22Rv1 (cell line): ENCODE data around the gene CARD16.

ENCODE experiments used
- ZFX ChIP-seq: fragments of 450-650 bp; IDR thresholded peaks from 2 replicates; pipeline ENCODE4 v1.6.1; 2017; ENCODE audit warnings: antibody characterized with exemption, borderline replicate concordance
- TF ChIP-seq, protein P1 (sequence below): fragments of 450-650 bp; IDR thresholded peaks from 2 replicates; pipeline ENCODE4 v1.5.1; 2017; ENCODE audit warnings: mild to moderate bottlenecking

DNA sequence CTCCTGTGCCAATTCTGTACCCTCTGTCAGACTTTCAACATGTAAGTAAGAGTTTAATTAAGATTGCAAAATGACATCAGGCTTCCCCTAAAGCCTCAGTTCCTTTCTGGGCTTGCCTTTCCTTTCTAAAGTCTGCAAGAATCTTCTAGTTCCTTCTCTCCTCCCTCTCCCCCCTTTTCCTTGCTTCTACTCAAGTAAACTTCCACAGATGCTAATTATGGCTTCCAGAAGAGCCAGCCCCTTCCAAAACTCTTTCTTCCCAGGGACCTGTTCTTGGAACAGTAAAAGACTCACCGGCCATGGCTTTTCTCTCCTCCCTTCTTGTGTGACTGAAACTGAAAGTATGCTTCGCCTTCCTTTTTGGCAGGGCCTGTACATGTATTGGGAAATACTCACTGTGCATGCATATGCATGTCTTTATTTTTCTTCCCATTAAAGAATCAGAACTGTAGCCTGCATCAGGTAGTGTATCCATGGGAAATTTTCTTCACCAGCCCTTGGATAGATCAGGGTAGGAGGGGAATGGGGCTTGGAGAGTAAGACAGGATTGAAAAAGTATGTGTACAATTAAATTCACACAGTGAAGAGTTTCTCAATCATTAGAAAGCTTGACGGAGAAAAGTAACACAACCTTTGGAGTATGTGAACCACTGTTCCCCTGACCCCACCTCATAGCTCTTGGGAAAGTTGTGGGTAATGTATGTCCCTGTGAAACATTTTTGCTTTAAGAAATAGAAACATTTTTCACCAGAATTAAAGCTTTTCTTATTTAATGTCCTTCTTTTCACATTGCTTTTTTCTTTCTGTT, 10.1 kb downstream of the CARD16 start, which contains the start of gene CASP1:
- TF ChIP-seq, protein P1, sequence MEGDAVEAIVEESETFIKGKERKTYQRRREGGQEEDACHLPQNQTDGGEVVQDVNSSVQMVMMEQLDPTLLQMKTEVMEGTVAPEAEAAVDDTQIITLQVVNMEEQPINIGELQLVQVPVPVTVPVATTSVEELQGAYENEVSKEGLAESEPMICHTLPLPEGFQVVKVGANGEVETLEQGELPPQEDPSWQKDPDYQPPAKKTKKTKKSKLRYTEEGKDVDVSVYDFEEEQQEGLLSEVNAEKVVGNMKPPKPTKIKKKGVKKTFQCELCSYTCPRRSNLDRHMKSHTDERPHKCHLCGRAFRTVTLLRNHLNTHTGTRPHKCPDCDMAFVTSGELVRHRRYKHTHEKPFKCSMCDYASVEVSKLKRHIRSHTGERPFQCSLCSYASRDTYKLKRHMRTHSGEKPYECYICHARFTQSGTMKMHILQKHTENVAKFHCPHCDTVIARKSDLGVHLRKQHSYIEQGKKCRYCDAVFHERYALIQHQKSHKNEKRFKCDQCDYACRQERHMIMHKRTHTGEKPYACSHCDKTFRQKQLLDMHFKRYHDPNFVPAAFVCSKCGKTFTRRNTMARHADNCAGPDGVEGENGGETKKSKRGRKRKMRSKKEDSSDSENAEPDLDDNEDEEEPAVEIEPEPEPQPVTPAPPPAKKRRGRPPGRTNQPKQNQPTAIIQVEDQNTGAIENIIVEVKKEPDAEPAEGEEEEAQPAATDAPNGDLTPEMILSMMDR, result no peak
- TF ChIP-seq ZFX, result no peak
